ENCODE results near the gene MAP3K13.

DNA sequence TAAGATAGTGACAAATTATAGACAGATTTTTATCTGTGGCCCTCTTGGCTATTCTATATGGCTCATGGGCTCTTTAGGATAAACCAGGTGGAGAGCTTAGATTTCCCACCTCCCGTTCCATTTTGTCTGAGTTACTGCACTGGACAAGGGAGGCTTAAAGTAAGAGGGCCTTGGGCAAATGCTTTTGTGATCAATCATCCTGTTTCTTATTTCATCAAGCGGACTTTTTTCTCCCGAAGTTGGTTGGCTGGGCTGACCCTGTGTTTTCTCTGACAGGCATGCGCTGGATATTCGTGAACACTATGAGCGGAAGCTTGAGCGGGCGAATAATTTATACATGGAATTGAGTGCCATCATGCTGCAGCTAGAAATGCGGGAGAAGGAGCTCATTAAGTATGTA, 102.5 kb downstream of the MAP3K13 start:
- no peak for TF ChIP-seq EZH2 (IDR thresholded peaks at IDR 0.05)
- no peak for TF ChIP-seq EGR1 (IDR thresholded peaks at IDR 0.05; ENCODE audit: low read depth)
- no peak for TF ChIP-seq SIN3A (IDR thresholded peaks at IDR 0.05; ENCODE audit: low read depth)
- TF ChIP-seq, protein P1, sequence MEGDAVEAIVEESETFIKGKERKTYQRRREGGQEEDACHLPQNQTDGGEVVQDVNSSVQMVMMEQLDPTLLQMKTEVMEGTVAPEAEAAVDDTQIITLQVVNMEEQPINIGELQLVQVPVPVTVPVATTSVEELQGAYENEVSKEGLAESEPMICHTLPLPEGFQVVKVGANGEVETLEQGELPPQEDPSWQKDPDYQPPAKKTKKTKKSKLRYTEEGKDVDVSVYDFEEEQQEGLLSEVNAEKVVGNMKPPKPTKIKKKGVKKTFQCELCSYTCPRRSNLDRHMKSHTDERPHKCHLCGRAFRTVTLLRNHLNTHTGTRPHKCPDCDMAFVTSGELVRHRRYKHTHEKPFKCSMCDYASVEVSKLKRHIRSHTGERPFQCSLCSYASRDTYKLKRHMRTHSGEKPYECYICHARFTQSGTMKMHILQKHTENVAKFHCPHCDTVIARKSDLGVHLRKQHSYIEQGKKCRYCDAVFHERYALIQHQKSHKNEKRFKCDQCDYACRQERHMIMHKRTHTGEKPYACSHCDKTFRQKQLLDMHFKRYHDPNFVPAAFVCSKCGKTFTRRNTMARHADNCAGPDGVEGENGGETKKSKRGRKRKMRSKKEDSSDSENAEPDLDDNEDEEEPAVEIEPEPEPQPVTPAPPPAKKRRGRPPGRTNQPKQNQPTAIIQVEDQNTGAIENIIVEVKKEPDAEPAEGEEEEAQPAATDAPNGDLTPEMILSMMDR (IDR thresholded peaks at IDR 0.05 in 2 of 3, conservative IDR thresholded peaks at IDR 0.05 in 1 of 3; ENCODE audit: borderline replicate concordance in 1 of 3, insufficient read depth in 1 of 3, low read depth in 2 of 3, low read length in 2 of 3): no peak
- no peak for TF ChIP-seq TCF7L2 (IDR thresholded peaks at IDR 0.05; ENCODE audit: borderline replicate concordance, extremely low read depth, insufficient read depth, insufficient read length)
- no peak for TF ChIP-seq POLR2AphosphoS5 (IDR thresholded peaks at IDR 0.05; ENCODE audit: low read depth, low read length)
- no peak for TF ChIP-seq CEBPB (IDR thresholded peaks at IDR 0.05; ENCODE audit: low read depth)
- no peak for TF ChIP-seq ZBTB33 (IDR thresholded peaks at IDR 0.05; ENCODE audit: extremely low read depth, insufficient replicate concordance, low read length)
- no peak for TF ChIP-seq SP1 (IDR thresholded peaks at IDR 0.05; ENCODE audit: low read depth)
- TF ChIP-seq POLR2A (IDR thresholded peaks at IDR 0.05; ENCODE audit: borderline replicate concordance, extremely low read depth, insufficient read depth, insufficient read length): no peak
- TF ChIP-seq SRF (IDR thresholded peaks at IDR 0.05; ENCODE audit: low read depth): no peak
- no peak for TF ChIP-seq JUND (IDR thresholded peaks at IDR 0.05)

Measured in HCT116 (cell line).